Adrenal gland (tissue), 5 donors: ENCODE results near the gene PLBD2.

Experiments used
- POLR2A ChIP-seq, 2 donors: fragments of 450-650 bp; IDR thresholded peaks; one replicate each; pipeline ENCODE4 v1.6.1; 2017; ENCODE audit warnings: antibody characterized with exemption in 2 of 2, mild to moderate bottlenecking in 2 of 2, moderate library complexity in 1 of 2
- TF ChIP-seq, protein P1 (sequence below), 6 experiments: fragments of 450-650 bp in 4 of 6; fragments of 200-600 bp in 2 of 6; sonication (generic) in 1 of 6; IDR thresholded peaks; 1 replicate in 5 of 6; 2 replicates in 1 of 6; pipeline versions ENCODE4 v1.5.1 to v1.8.0; 2016 to 2021; ENCODE audit warnings: antibody characterized with exemption in 6 of 6, mild to moderate bottlenecking in 2 of 6, moderate library complexity in 1 of 6
- donor health status: DM: no; HTN: no; CAD: no.

DNA sequence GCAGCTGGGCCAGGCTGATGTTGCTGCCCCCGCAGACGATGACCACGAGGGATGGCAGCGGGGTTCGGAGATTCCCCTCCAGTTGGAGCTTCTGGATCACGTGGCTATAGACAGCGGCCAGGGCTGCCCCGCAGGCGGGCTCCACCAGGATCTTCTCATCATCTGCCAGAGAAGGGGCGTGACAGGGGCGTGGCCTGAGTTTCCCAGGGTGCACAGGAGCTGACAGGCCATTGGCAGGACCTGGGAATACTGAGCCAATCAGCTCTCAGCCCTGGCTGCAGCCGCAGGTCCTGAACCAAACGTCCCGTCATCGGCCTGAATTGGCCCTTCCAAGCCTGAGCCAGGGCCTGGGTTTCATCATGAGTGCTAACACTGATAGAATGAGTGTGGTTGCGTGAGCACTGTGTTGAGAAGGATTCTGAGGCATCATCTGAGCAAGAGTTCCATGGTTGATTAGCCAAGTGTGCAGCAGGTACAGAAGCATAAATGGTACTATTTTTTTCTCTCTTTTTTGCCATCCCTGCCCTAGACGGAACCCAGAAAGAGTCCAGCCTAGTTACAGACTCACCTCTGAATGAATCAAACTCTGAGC is 34.7 kb downstream of the PLBD2 start:
- TF ChIP-seq, protein P1, sequence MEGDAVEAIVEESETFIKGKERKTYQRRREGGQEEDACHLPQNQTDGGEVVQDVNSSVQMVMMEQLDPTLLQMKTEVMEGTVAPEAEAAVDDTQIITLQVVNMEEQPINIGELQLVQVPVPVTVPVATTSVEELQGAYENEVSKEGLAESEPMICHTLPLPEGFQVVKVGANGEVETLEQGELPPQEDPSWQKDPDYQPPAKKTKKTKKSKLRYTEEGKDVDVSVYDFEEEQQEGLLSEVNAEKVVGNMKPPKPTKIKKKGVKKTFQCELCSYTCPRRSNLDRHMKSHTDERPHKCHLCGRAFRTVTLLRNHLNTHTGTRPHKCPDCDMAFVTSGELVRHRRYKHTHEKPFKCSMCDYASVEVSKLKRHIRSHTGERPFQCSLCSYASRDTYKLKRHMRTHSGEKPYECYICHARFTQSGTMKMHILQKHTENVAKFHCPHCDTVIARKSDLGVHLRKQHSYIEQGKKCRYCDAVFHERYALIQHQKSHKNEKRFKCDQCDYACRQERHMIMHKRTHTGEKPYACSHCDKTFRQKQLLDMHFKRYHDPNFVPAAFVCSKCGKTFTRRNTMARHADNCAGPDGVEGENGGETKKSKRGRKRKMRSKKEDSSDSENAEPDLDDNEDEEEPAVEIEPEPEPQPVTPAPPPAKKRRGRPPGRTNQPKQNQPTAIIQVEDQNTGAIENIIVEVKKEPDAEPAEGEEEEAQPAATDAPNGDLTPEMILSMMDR (IDR thresholded peaks at IDR 0.05), result no peak
- TF ChIP-seq POLR2A (IDR thresholded peaks at IDR 0.05), result no peak
